ENCODE data around the gene SEMA5B.
A peak's percentile ranks its signal among the peaks of the same experiment; 100 is the strongest.

The SEMA5B gene

GRCh38 chr3:122918576-122919290 lies 108.8 kb downstream of the SEMA5B start:
- no peak for DNase-seq

GRCh38 chr3:122917412-122917811 lies 110.2 kb downstream of the SEMA5B start:
- DNase-seq: no peak

- DNase-seq: no peak
Measured at GRCh38 chr3:122916580-122916979, 111.0 kb downstream of the SEMA5B start.

GRCh38 chr3:122916084-122916483 lies 111.5 kb downstream of the SEMA5B start:
- no peak for DNase-seq

GRCh38 chr3:122915300-122916055 lies 112.1 kb downstream of the SEMA5B start:
- DNase-seq: no peak

GRCh38 chr3:122913539-122914100 lies 113.9 kb downstream of the SEMA5B start:
- DNase-seq: no peak

- DNase-seq: no peak
Measured at GRCh38 chr3:122912772-122913538, 114.6 kb downstream of the SEMA5B start.

GRCh38 chr3:122911901-122912300 lies 115.7 kb downstream of the SEMA5B start:
- no peak for DNase-seq

GRCh38 chr3:122908251-122908650 lies 119.3 kb downstream of the SEMA5B start:
- no peak for DNase-seq

GRCh38 chr3:122907471-122907870 lies 120.1 kb downstream of the SEMA5B start:
- no peak for DNase-seq

GRCh38 chr3:122903171-122903570 lies 124.4 kb downstream of the SEMA5B start:
- DNase-seq: no peak

GRCh38 chr3:122902326-122902725 lies 125.2 kb downstream of the SEMA5B start:
- DNase-seq: no peak

GRCh38 chr3:122898298-122898697 lies 129.3 kb downstream of the SEMA5B start:
- DNase-seq: no peak

- no peak for DNase-seq
Measured at GRCh38 chr3:122893754-122894668, 133.6 kb downstream of the SEMA5B start.

- DNase-seq: no peak
Measured at GRCh38 chr3:122893282-122893681, 134.3 kb downstream of the SEMA5B start.

GRCh38 chr3:122892118-122892960 lies 135.2 kb downstream of the SEMA5B start:
- no peak for DNase-seq

GRCh38 chr3:122890720-122891220 lies 136.8 kb downstream of the SEMA5B start:
- DNase-seq: no peak

GRCh38 chr3:122890077-122890719 lies 137.4 kb downstream of the SEMA5B start:
- peak; percentile 23 for DNase-seq

GRCh38 chr3:122886946-122887345 lies 140.6 kb downstream of the SEMA5B start:
- no peak for DNase-seq

GRCh38 chr3:122886251-122886650 lies 141.3 kb downstream of the SEMA5B start:
- no peak for DNase-seq

Data from CD4-positive, alpha-beta T cell treated with Interleukin-15 for 1 hour (primary cell).